ENCODE data around the gene USP54.
"Not testable (repeated sequence)": the region's sequence is repeated elsewhere in the genome, so short reads cannot be mapped to it uniquely, and the experiment has no call there.

The USP54 gene

GRCh38 chr10:73586583-73586984 is 4.6 kb downstream of the USP54 start:
- peak; percentile 88 for DNase-seq (ENCODE audit: low read depth)

DNA sequence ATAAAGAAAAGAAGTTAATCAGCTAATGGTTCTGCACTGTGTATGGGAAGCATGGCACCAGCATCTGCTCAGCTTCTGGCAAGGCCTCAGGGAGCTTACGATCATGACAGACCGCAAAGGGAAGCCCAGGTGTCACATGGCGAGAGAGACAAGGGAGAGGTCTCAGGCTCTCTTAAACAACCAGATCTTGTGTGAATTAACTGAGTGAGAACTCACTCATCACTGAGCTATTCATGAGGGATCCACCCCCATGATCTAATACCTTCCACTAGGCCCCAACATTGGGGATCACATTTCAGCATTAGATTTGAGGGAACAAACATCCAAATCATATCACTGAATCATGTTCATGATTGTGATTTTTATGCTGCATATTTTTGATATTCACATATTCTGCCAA is 5.8 kb downstream of the USP54 start:
- DNase-seq (ENCODE audit: low read depth): peak; percentile 53

- DNase-seq (ENCODE audit: low read depth): peak; percentile 71
These were observed 6.4 kb downstream of the USP54 start for GRCh38 chr10:73584737-73585136.

DNA sequence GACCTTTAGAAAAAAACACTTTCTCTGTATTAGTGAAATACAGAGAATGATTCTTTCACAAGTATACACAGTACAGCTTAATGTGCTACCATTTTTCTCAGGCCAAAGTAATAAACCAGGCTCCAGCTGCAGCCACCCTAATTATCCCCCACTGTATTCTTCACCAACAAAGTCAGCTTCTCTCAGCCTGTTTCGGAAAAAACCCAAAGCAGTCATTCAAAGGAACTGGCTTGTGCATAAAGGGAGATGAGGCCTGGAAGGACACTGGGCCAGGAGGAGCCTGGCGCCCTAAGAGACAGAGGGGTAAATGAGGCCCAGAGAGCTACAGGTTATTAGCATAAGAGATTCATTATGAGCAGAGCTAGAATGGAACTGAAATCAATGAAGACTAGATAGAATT is 9.2 kb downstream of the USP54 start:
- no peak for DNase-seq (ENCODE audit: low read depth)

GRCh38 chr10:73578927-73579326 is 12.2 kb downstream of the USP54 start:
- not testable (repeated sequence) for DNase-seq (ENCODE audit: low read depth)

DNA sequence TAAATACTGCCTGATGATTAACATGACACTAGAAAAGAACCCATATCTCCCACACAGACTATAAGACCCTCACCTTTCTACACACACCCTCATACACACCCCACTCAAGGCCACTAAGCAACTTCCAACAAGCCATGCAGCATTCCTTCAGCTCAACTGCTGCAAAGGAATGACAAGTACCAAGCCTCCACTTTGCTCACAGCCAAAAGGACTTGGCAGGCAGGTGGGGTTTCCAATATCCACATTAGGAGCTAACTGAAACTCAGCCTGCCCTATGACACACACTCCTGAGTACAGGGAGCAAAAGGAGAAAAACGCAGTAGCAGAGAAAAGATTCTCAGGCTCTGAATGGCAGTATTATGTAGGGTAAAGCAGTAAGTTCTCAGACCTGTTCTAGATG is 13.4 kb downstream of the USP54 start:
- no peak for DNase-seq (ENCODE audit: low read depth)

GRCh38 chr10:73576890-73577591 is 14.1 kb downstream of the USP54 start:
- DNase-seq (ENCODE audit: low read depth): no peak

DNA sequence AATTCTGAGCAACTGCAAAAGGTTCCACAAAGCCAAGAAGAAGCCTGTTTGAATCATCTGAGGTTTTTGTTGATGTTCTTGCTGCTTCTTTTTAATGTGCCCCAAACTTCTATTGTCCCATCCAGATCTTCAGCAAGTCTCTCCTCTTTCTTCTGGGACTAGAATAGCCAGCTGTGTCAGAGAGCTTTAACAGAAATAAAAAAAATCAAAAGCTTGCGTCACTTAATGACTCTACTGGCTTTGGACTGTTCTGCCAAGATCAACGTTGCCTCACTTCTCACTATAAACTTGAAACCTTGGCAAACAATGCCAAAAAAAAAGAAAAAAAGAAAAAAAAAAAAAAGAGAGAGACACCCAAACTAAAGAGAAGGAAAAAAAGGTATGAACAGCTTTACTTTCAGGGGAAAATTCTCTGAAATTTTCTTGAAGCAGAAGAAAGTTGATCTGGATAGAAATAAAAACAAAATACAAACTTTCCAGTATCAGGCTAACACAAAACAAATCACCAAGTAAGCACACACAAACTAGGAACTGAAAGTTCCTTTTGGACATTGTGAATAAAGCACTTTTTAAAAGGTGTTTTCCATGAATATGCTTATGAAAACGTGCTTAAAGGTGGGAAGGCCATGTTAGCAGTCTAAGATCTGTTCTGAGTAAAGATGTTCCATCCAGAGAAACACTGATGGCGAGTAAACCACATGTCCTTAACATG is 14.8 kb downstream of the USP54 start:
- no peak for DNase-seq (ENCODE audit: low read depth)

DNA sequence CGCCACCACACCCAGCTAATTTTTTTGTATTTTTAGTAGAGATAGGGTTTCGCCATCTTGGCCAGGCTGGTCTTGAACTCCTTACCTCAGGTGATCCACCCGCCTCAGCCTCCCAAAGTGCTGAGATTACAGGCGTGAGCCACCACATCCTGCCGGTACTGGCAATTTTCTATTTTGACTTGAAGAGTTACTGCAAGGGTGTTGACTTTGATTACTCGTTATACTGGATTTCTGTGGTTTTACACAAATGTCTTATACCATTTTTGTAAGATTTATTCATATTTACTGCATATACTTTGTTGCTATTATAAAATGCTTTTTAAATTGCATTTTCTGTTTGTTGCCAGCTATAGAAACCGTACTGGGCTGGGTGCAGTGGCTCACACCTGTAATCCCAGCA is 24.1 kb downstream of the USP54 start:
- peak; percentile 49 for DNase-seq (ENCODE audit: low read depth)

DNA sequence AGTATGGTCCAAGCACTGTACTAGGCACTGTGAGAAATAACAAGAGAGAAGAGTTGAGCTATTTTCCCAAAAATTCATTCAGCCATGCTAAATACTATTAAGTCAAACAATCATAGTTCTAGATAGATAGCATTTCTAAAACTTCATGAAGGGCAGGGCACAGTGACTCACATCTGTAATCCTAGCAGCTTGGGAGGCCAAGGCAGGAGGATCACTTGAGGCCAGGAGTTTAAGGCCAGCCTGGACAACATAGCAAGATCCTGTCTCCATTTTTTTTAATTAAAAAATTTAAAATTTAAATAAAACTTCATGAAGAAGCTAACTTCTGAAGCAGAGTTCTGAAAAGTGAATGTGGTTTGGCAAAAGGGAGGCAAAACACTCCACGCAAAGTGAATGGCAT is 29.9 kb downstream of the USP54 start:
- DNase-seq (ENCODE audit: low read depth): no peak

DNA sequence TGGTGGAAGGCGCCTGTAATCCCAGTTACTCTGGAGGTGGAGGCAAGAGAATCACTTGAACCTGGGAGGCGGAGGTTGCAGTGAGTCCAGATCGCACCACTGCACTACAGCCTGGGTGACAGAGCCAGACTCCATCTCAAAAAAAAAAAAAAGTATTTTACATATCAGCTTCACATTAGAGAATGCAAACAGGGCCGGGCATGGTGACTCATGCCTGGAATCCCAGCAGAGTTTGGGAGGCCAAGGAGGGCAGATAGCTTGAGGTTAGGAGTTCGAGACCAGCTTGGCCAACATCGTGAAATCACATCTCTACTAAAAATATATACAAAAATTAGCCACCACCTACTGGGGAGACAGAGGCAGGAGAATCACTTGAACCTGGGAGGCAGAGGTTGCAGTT is 31.6 kb downstream of the USP54 start:
- DNase-seq (ENCODE audit: low read depth): peak; percentile 42

DNA sequence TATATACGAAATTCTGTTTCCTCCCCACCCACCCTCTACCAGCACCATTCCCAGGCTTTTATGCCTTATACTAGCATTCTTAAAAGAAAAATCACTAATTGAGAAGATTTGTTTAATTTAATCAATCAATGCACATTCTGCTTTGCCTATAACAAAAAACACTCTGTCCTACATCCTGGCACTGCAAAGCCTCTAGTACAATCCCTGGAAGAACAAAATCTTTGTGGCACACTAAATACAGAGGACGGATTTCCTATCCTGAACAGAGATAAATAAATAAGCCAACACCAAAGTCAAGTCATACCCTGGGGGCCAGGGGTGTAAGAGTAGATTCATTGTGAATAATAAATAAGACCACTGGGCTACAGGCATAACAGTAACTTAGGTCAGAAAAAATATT is 34.3 kb downstream of the USP54 start:
- DNase-seq (ENCODE audit: low read depth): no peak

GRCh38 chr10:73554721-73555120 is 36.4 kb downstream of the USP54 start:
- no peak for DNase-seq (ENCODE audit: low read depth)

DNA sequence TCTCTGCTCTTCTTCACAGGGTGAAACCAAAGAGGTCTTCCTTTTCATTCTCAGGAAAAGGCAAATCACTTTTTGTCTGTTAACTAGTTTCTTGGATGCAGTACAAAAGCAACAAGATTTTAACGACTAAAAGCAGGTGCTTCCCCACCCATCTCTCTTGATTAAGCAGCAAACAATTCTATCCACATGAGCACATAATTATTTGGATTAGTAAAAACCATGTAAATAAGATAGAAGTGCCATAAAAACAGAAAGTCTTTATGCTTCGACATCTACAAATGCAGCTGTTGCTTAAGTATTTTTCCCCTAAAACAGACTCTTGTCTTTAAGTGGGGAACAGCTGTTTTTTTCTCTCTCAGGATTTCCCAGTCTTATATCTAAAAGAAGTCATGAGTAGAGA is 37.4 kb downstream of the USP54 start:
- DNase-seq (ENCODE audit: low read depth): no peak

GRCh38 chr10:73552819-73553715 is 38.1 kb downstream of the USP54 start:
- no peak for DNase-seq (ENCODE audit: low read depth)

- no peak for DNase-seq (ENCODE audit: low read depth)
These were observed 39.6 kb downstream of the USP54 start for GRCh38 chr10:73551515-73551914.

DNA sequence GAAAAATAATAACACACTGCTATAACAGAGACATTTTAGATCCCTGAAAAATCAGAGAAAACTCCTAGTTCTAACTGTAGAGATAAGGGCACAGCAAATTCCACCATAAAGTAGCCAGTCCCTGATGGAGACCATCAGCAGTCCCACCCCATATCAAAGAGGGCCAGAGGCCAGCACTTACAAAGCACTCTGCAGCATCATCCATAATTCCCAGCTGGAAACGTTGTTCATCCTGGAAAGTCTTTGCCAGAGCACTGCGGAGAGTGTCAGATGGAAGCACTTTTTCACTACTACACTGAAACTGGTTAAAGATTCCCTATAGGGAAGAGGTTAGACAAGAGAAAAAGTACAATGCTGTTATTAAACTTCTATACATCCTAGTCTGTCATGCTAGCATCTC is 45.8 kb downstream of the USP54 start:
- no peak for DNase-seq (ENCODE audit: low read depth)

DNA sequence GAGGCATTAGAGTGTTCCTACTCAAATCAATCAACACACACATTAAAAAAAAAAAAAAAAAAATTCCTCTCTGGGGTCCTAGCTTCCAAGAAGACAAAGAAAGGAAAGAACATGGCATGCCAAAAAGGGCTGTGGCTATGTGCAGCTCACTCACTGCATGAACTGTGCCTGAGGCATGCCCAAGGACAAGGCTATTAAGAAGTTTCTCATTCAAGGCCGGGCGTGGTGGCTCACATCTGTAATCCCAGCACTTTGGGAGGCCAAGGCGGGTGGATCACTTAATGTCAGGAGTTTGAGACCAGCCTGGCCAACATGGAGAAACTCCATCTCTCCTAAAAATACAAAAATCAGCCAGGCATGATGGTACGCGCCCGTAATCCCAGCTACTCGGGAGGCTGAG is 53.4 kb downstream of the USP54 start:
- DNase-seq (ENCODE audit: low read depth): no peak

- DNase-seq (ENCODE audit: low read depth): no peak
These were observed 53.9 kb downstream of the USP54 start for GRCh38 chr10:73537288-73537687.

- no peak for DNase-seq (ENCODE audit: low read depth)
These were observed 56.3 kb downstream of the USP54 start for GRCh38 chr10:73534857-73535256.

GRCh38 chr10:73529089-73529832 is 61.9 kb downstream of the USP54 start:
- peak; percentile 89 for DNase-seq (ENCODE audit: low read depth)

GRCh38 chr10:73522263-73522662 is 68.9 kb downstream of the USP54 start:
- peak; percentile 67 for DNase-seq (ENCODE audit: low read depth)
